ENCODE data around the gene EDEM1. TPM values are rescaled to one million over a fixed set of nuclear protein-coding genes. Genes with fewer than 3 reads are reported as not detected.
"Not testable (repeated sequence)": the region's sequence is repeated elsewhere in the genome, so short reads cannot be mapped to it uniquely, and the experiment has no call there.

The EDEM1 gene
- total RNA-seq, 1 donor from 2014 or later: 62.7 TPM

GRCh38 chr3:5181469-5182141 lies 5.9 kb upstream of the EDEM1 start:
- Mint-ChIP-seq H3K9me3 (ENCODE audit: unreplicated experiment) (no peaks in the 10 kb centered on the region), H3K4me1 (ENCODE audit: low read depth, unreplicated experiment) (no peaks in the 10 kb centered on the region), H3K27me3 (ENCODE audit: low read depth, unreplicated experiment) (no peaks in the 10 kb centered on the region), H3K4me3 (ENCODE audit: unreplicated experiment) (no peak overlapping the region), H3K27ac (ENCODE audit: unreplicated experiment) (no peak overlapping the region), H3K36me3 (ENCODE audit: low read depth, unreplicated experiment) (peaks cover 4% of the 10 kb centered on the region)
- H3K4me1 ChIP-seq (ENCODE audit: insufficient read depth, low read length): peaks cover 5% of the 10 kb centered on the region
- H2AFZ ChIP-seq (ENCODE audit: low read depth, low read length): no peak overlapping the region
- H3K4me2 ChIP-seq (ENCODE audit: low read length): no peak overlapping the region
- H3K9me3 ChIP-seq (ENCODE audit: insufficient read depth, low read depth, low read length): no peaks in the 10 kb centered on the region
- H3K79me2 ChIP-seq (ENCODE audit: insufficient read depth, low read length): no peaks in the 10 kb centered on the region
- H3K27me3 ChIP-seq (ENCODE audit: insufficient read depth, low read length): no peaks in the 10 kb centered on the region
- no peaks in the 10 kb centered on the region for H4K20me1 ChIP-seq (ENCODE audit: insufficient read depth, low read length)
- H3K9ac ChIP-seq (ENCODE audit: low read length): no peak overlapping the region
- peaks cover 34% of the 10 kb centered on the region for H3K36me3 ChIP-seq (ENCODE audit: insufficient read depth, low read length)
- no peak overlapping the region for H3K4me3 ChIP-seq (ENCODE audit: insufficient read depth, low read depth, low read length)
- FAIRE-seq (no peak), DNase-seq (ENCODE audit: low read depth) (no peak)
- no peak overlapping the region for H3K27ac ChIP-seq (ENCODE audit: low read depth, low read length)
- TF ChIP-seq CTCF (IDR thresholded peaks at IDR 0.05; ENCODE audit: insufficient read depth, low read depth, low read length) (no peak), EZH2 (IDR thresholded peaks at IDR 0.05; ENCODE audit: insufficient read depth, low read length) (no peak)

- H4K20me1 ChIP-seq (ENCODE audit: insufficient read depth, low read length); H3K9me3 ChIP-seq (ENCODE audit: insufficient read depth, low read depth, low read length); H3K27me3 Mint-ChIP-seq (ENCODE audit: low read depth, unreplicated experiment); H3K4me2 ChIP-seq (ENCODE audit: low read length); H2AFZ ChIP-seq (ENCODE audit: low read depth, low read length); H3K4me3 ChIP-seq (ENCODE audit: insufficient read depth, low read depth, low read length); H3K36me3 Mint-ChIP-seq (ENCODE audit: low read depth, unreplicated experiment); H3K9ac ChIP-seq (ENCODE audit: low read length); H3K27ac ChIP-seq (ENCODE audit: low read depth, low read length); H3K9me3 Mint-ChIP-seq (ENCODE audit: unreplicated experiment); H3K27ac Mint-ChIP-seq (ENCODE audit: unreplicated experiment); H3K4me3 Mint-ChIP-seq (ENCODE audit: unreplicated experiment); DNase-seq (ENCODE audit: low read depth); H3K4me1 Mint-ChIP-seq (ENCODE audit: low read depth, unreplicated experiment); FAIRE-seq; H3K27me3 ChIP-seq (ENCODE audit: insufficient read depth, low read length); H3K4me1 ChIP-seq (ENCODE audit: insufficient read depth, low read length): not testable (repeated sequence)
- Histone ChIP-seq H3K79me2 (ENCODE audit: insufficient read depth, low read length) (peaks cover 13% of the 10 kb centered on the region), H3K36me3 (ENCODE audit: insufficient read depth, low read length) (peaks cover 30% of the 10 kb centered on the region)
Measured at GRCh38 chr3:5183714-5184113, 3.8 kb upstream of the EDEM1 start.

GRCh38 chr3:5184499-5184898 lies 3.0 kb upstream of the EDEM1 start:
- Histone ChIP-seq H3K9ac (ENCODE audit: low read length) (no peak overlapping the region), H3K9me3 (ENCODE audit: insufficient read depth, low read depth, low read length) (no peaks in the 10 kb centered on the region), H3K79me2 (ENCODE audit: insufficient read depth, low read length) (peaks cover 20% of the 10 kb centered on the region), H3K27me3 (ENCODE audit: insufficient read depth, low read length) (no peaks in the 10 kb centered on the region), H3K27ac (ENCODE audit: low read depth, low read length) (no peak overlapping the region), H3K36me3 (ENCODE audit: insufficient read depth, low read length) (peaks cover 23% of the 10 kb centered on the region), H3K4me3 (ENCODE audit: insufficient read depth, low read depth, low read length) (no peak overlapping the region), H3K4me1 (ENCODE audit: insufficient read depth, low read length) (peaks cover 16% of the 10 kb centered on the region), H4K20me1 (ENCODE audit: insufficient read depth, low read length) (peaks cover 6% of the 10 kb centered on the region), H3K4me2 (ENCODE audit: low read length) (no peak overlapping the region), H2AFZ (ENCODE audit: low read depth, low read length) (no peak overlapping the region)
- Mint-ChIP-seq H3K9me3 (ENCODE audit: unreplicated experiment) (peaks cover 2% of the 10 kb centered on the region), H3K36me3 (ENCODE audit: low read depth, unreplicated experiment) (peaks cover 7% of the 10 kb centered on the region), H3K4me1 (ENCODE audit: low read depth, unreplicated experiment) (peaks cover 2% of the 10 kb centered on the region), H3K4me3 (ENCODE audit: unreplicated experiment) (no peak overlapping the region), H3K27me3 (ENCODE audit: low read depth, unreplicated experiment) (no peaks in the 10 kb centered on the region), H3K27ac (ENCODE audit: unreplicated experiment) (no peak overlapping the region)
- no peak for FAIRE-seq
- no peak for DNase-seq (ENCODE audit: low read depth)
- no peak for TF ChIP-seq CTCF (IDR thresholded peaks at IDR 0.05; ENCODE audit: insufficient read depth, low read depth, low read length)
- no peak for TF ChIP-seq EZH2 (IDR thresholded peaks at IDR 0.05; ENCODE audit: insufficient read depth, low read length)
